Nephron progenitor cell (in vitro differentiated cells): ENCODE data around the gene LAMB4.

Experiments
- DNase-seq: peaks from one replicate; pipeline ENCODE4 v3.0.0; 2021
- H3K27ac Mint-ChIP-seq: 2 replicates; pipeline ENCODE4 v1.8.0; 2021; ENCODE audit warnings: mild to moderate bottlenecking, moderate library complexity, mixed read lengths
- H3K27me3 Mint-ChIP-seq: 2 replicates; pipeline ENCODE4 v1.8.0; 2021; ENCODE audit warnings: mild to moderate bottlenecking, low read depth, mixed read lengths; ENCODE audit not compliant: poor library complexity
- H3K36me3 Mint-ChIP-seq: 2 replicates; pipeline ENCODE4 v1.8.0; 2021; ENCODE audit warnings: low read depth, mixed read lengths
- H3K4me1 Mint-ChIP-seq: 2 replicates; pipeline ENCODE4 v1.8.0; 2021; ENCODE audit warnings: mixed read lengths
- H3K4me3 Mint-ChIP-seq: 2 replicates; pipeline ENCODE4 v1.8.0; 2021; ENCODE audit warnings: mild to moderate bottlenecking, moderate library complexity, mixed read lengths
- H3K9me3 Mint-ChIP-seq: 2 replicates; pipeline ENCODE4 v1.8.0; 2021; ENCODE audit warnings: mild to moderate bottlenecking, moderate library complexity, mixed read lengths
- TF ChIP-seq, protein P1 (sequence below): fragments of 200-600 bp; sonication (generic); IDR thresholded peaks from 2 replicates; pipeline ENCODE4 v1.5.0; 2021; ENCODE audit warnings: antibody characterized with exemption

Gene LAMB4

GRCh38 chr7:108114117-108114841, 15.9 kb downstream of the LAMB4 start:
- Mint-ChIP-seq H3K4me3 (no peak overlapping the region), H3K27me3 (peaks cover 10% of the 10 kb centered on the region)
- no peak for DNase-seq

DNA sequence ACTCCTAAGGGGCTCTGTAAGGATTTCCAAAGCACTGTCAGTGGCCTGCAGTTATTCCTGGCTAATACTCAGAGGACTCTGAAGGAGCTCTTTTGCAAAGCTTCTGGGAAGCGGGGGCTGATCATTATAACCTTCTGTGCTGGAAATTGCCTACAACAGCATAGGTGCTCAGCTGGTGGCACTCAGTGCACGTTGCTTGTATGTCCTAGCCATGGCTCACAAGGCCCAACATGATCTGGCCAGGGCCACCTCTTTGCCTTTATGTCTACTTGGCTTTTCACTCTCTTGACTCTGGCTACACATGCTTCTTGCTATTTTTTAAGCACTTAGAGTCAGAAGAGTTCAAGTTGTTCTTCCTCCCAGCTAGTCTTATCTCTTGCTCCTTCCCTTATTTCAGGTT, 17.5 kb downstream of the LAMB4 start:
- H3K9me3 Mint-ChIP-seq, result no peaks in the 10 kb centered on the region
- no peak for DNase-seq
- TF ChIP-seq, protein P1, sequence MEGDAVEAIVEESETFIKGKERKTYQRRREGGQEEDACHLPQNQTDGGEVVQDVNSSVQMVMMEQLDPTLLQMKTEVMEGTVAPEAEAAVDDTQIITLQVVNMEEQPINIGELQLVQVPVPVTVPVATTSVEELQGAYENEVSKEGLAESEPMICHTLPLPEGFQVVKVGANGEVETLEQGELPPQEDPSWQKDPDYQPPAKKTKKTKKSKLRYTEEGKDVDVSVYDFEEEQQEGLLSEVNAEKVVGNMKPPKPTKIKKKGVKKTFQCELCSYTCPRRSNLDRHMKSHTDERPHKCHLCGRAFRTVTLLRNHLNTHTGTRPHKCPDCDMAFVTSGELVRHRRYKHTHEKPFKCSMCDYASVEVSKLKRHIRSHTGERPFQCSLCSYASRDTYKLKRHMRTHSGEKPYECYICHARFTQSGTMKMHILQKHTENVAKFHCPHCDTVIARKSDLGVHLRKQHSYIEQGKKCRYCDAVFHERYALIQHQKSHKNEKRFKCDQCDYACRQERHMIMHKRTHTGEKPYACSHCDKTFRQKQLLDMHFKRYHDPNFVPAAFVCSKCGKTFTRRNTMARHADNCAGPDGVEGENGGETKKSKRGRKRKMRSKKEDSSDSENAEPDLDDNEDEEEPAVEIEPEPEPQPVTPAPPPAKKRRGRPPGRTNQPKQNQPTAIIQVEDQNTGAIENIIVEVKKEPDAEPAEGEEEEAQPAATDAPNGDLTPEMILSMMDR, result no peak
- H3K36me3 Mint-ChIP-seq, result no peaks in the 10 kb centered on the region
- H3K4me1 Mint-ChIP-seq, result no peaks in the 10 kb centered on the region
- H3K4me3 Mint-ChIP-seq, result no peak overlapping the region
- no peak overlapping the region for H3K27ac Mint-ChIP-seq
- peaks cover 7% of the 10 kb centered on the region for H3K27me3 Mint-ChIP-seq

More at GRCh38 chr7:108114117-108114841, 15.9 kb downstream of the LAMB4 start:
- Mint-ChIP-seq H3K36me3 (no peaks in the 10 kb centered on the region), H3K9me3 (no peaks in the 10 kb centered on the region), H3K4me1 (no peaks in the 10 kb centered on the region), H3K27ac (no peak overlapping the region)
- TF ChIP-seq, protein P1, result peak; percentile 45

- DNase-seq, result no peak
- H3K9me3 Mint-ChIP-seq, result no peaks in the 10 kb centered on the region
- TF ChIP-seq, protein P1, result peak; percentile 15
- no peaks in the 10 kb centered on the region for H3K4me1 Mint-ChIP-seq
- H3K4me3 Mint-ChIP-seq, result no peak overlapping the region
- no peak overlapping the region for H3K27ac Mint-ChIP-seq
- H3K27me3 Mint-ChIP-seq, result peaks cover 3% of the 10 kb centered on the region
- no peaks in the 10 kb centered on the region for H3K36me3 Mint-ChIP-seq
These were observed 20.8 kb downstream of the LAMB4 start for GRCh38 chr7:108109221-108109908.

DNA sequence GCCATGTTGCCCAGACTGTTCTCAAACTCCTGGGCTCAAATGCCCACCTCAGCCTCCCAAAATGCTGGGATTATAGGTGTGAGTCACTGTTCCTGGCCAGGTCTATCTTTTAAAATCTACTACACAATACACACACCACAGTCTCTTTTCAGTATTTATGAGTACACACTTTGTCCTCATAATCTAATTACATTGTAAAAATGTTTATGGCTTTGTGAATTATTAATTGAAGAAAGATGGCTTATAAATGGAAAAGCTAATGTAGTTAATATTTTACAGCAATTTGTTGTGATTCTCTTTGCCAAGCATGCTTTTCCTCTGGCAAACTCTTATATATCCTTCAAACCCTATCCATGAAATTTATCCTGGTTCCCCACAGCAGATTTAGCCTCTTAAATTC, 22.0 kb downstream of the LAMB4 start:
- Mint-ChIP-seq H3K9me3 (no peaks in the 10 kb centered on the region), H3K36me3 (no peaks in the 10 kb centered on the region), H3K4me1 (no peaks in the 10 kb centered on the region), H3K27ac (no peak overlapping the region), H3K4me3 (no peak overlapping the region), H3K27me3 (no peaks in the 10 kb centered on the region)
- DNase-seq, result no peak
- TF ChIP-seq, protein P1, result no peak

DNA sequence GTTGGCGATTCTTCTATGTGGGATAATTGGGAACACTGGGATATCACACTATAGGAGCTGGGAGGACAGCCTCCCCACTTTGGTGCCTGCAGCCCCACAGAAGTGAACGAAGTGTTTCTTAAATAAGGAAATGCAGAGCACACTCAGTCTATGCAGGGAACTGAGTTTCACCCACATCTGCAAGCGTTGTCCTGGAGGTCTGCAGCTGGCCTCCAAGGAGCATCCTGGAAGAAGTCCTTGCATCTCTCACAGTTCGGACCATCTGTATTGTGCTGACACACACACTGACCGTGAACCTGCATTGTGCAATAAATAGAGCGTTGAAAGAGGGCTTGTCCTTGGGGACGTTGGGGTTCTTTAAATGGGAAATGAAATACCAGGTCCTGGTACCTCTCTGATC, 25.8 kb downstream of the LAMB4 start:
- H3K4me1 Mint-ChIP-seq, result no peaks in the 10 kb centered on the region

More for the DNA sequence above, 25.8 kb downstream of the LAMB4 start:
- Mint-ChIP-seq H3K27me3 (no peaks in the 10 kb centered on the region), H3K4me3 (no peak overlapping the region), H3K36me3 (no peaks in the 10 kb centered on the region), H3K9me3 (no peaks in the 10 kb centered on the region), H3K27ac (no peak overlapping the region)
- TF ChIP-seq, protein P1, result no peak
- DNase-seq, result no peak
